SK-N-MC (cell line): ENCODE results near the gene LIPC.

Experiments
- EZH2 ChIP-seq: fragments of 200-600 bp; sonication (generic); IDR thresholded peaks from one replicate; pipeline ENCODE4 v1.6.1; 2017; ENCODE audit warnings: antibody characterized with exemption
- FOXP2 ChIP-seq: optimal IDR thresholded peaks from 2 replicates; pipeline ENCODE3; 2011; ENCODE audit warnings: mild to moderate bottlenecking, moderate library complexity; ENCODE audit not compliant: insufficient read depth; ENCODE audit errors: extremely low read length, control extremely low read depth
- POLR2AphosphoS5 ChIP-seq: IDR thresholded peaks from 2 replicates; pipeline ENCODE4 v1.6.1; 2012; ENCODE audit warnings: mild to moderate bottlenecking, low read depth, low read length, borderline replicate concordance

DNA sequence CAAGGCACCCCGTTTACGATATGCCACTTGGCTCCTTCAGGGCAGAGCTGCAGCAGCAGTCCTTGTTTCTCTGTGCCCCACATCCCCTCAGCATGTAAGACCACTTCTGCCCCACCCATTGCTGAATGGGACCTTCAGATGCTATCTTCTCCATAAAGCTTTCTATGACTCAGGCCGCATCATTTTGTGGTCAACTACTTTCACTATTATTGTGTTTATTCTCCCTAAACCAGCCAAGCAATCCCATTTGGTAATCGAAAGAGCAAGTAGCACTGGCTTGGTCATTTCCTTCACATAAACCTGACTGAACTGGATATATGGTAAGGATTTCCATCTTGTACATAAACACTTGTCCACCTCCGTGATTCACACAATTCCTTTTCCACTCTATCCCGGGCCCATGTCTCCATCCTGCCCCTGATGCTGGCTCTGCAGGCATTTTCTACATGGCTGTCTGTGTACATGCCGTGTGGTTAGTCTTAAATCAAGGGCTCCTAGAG is 25.7 kb downstream of the LIPC start:
- TF ChIP-seq EZH2 (no peak), POLR2AphosphoS5 (no peak), FOXP2 (no peak)
